Loucy (cell line): Measurements from ENCODE around the gene MTX3.

Source experiments
- H2AFZ ChIP-seq: fragments of 200-600 bp; sonication (generic); 2 replicates; pipeline ENCODE4 v1.6.0; 2016; ENCODE audit warnings: antibody characterized with exemption, mild to moderate bottlenecking, low read length, moderate library complexity
- H3F3A ChIP-seq: fragments of 200-600 bp; 2 replicates; pipeline ENCODE4 v1.6.0; 2016; ENCODE audit warnings: antibody characterized with exemption, low read depth, mild to moderate bottlenecking
- H3K27me3 ChIP-seq: fragments of 200-600 bp; sonication (generic); 2 replicates; pipeline ENCODE4 v1.6.1; 2014; ENCODE audit warnings: low read length, mild to moderate bottlenecking; ENCODE audit not compliant: insufficient read depth, poor library complexity, severe bottlenecking
- H3K36me3 ChIP-seq: fragments of 200-600 bp; sonication (generic); 2 replicates; pipeline ENCODE4 v1.6.1; 2016; ENCODE audit warnings: low read length; ENCODE audit not compliant: insufficient read depth
- H3K4me1 ChIP-seq: fragments of 200-600 bp; sonication (generic); 2 replicates; pipeline ENCODE4 v1.5.1; 2014; ENCODE audit warnings: low read length, mild to moderate bottlenecking; ENCODE audit not compliant: insufficient read depth, poor library complexity, severe bottlenecking
- H3K4me2 ChIP-seq: fragments of 200-600 bp; sonication (generic); 2 replicates; pipeline ENCODE4 v1.6.0; 2014; ENCODE audit warnings: antibody characterized with exemption, low read length, low read depth, mild to moderate bottlenecking; ENCODE audit not compliant: poor library complexity, severe bottlenecking
- H3K4me3 ChIP-seq: fragments of 200-600 bp; sonication (generic); 2 replicates; pipeline ENCODE4 v1.5.1; 2014; ENCODE audit warnings: low read length, mild to moderate bottlenecking, mixed read lengths; ENCODE audit not compliant: poor library complexity, severe bottlenecking
- H3K79me2 ChIP-seq: fragments of 200-600 bp; sonication (generic); 2 replicates; pipeline ENCODE4 v1.6.1; 2014; ENCODE audit warnings: low read length; ENCODE audit not compliant: insufficient read depth
- H3K9ac ChIP-seq: fragments of 200-600 bp; sonication (generic); 2 replicates; pipeline ENCODE4 v1.6.0; 2014; ENCODE audit warnings: mild to moderate bottlenecking, low read depth, low read length, moderate library complexity; ENCODE audit not compliant: poor library complexity, severe bottlenecking
- H3K9me2 ChIP-seq: fragments of 200-600 bp; sonication (generic); replicated peaks from 2 replicates; pipeline ENCODE4 v1.6.1; 2016; ENCODE audit warnings: low read depth, low read length, mixed read lengths
- H3K9me3 ChIP-seq: fragments of 200-600 bp; sonication (generic); 2 replicates; pipeline ENCODE4 v1.6.1; 2014; ENCODE audit warnings: mild to moderate bottlenecking, antibody characterized with exemption, low read length, low read depth; ENCODE audit not compliant: insufficient read depth
- H4K20me1 ChIP-seq: fragments of 200-600 bp; sonication (generic); 2 replicates; pipeline ENCODE4 v1.6.0; 2014; ENCODE audit warnings: antibody characterized with exemption, low read length, mild to moderate bottlenecking; ENCODE audit not compliant: insufficient read depth, poor library complexity, severe bottlenecking
- EZH2phosphoT487 ChIP-seq: fragments of 200-600 bp; IDR thresholded peaks from 2 replicates; pipeline ENCODE4 v1.6.1; 2018; ENCODE audit warnings: antibody characterized with exemption, mild to moderate bottlenecking, moderate library complexity, borderline replicate concordance
- TF ChIP-seq, protein P1 (sequence below): fragments of 200-600 bp; sonication (generic); conservative IDR thresholded peaks from 2 replicates; pipeline ENCODE4 v1.5.1; 2014; ENCODE audit warnings: mild to moderate bottlenecking, antibody characterized with exemption, low read length

Gene MTX3

DNA sequence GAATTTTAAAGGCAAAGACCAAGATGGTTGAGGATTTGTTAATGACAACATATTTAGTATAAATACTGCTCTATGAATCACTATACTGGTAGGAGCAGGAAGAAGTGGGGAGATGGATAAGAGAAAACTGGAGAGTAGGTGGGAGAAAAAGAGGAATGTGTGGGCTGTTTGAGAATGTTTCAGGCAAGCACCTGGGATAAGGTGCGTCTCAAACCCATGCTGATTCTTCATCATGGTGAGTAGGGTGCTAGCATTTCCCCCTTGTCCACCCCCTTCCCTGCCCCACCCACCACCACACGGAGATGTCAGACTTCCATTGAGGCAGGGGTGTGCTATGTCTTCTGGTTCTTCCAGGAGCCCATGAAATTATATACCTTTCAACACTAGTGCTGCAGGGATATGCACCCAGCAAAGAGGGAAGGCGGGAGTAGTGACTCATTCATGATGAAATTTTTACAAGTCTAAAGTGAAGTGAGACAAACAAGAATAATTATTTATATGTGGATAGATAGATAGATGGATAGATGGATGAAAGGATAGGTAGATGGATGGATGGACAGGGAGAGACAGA, 54.3 kb downstream of the MTX3 start:
- no peak overlapping the region for H3K4me2 ChIP-seq
- no peaks in the 10 kb centered on the region for H4K20me1 ChIP-seq
- no peaks in the 10 kb centered on the region for H3K36me3 ChIP-seq
- H3K9me3 ChIP-seq, result no peaks in the 10 kb centered on the region
- H2AFZ ChIP-seq, result no peak overlapping the region
- peaks cover 17% of the 10 kb centered on the region for H3K4me1 ChIP-seq
- H3K9ac ChIP-seq, result no peak overlapping the region
- TF ChIP-seq, protein P1, sequence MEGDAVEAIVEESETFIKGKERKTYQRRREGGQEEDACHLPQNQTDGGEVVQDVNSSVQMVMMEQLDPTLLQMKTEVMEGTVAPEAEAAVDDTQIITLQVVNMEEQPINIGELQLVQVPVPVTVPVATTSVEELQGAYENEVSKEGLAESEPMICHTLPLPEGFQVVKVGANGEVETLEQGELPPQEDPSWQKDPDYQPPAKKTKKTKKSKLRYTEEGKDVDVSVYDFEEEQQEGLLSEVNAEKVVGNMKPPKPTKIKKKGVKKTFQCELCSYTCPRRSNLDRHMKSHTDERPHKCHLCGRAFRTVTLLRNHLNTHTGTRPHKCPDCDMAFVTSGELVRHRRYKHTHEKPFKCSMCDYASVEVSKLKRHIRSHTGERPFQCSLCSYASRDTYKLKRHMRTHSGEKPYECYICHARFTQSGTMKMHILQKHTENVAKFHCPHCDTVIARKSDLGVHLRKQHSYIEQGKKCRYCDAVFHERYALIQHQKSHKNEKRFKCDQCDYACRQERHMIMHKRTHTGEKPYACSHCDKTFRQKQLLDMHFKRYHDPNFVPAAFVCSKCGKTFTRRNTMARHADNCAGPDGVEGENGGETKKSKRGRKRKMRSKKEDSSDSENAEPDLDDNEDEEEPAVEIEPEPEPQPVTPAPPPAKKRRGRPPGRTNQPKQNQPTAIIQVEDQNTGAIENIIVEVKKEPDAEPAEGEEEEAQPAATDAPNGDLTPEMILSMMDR, result no peak
- TF ChIP-seq EZH2phosphoT487, result no peak
- H3K79me2 ChIP-seq, result no peaks in the 10 kb centered on the region
- no peaks in the 10 kb centered on the region for H3F3A ChIP-seq
- H3K9me2 ChIP-seq, result no peaks in the 10 kb centered on the region
- no peaks in the 10 kb centered on the region for H3K27me3 ChIP-seq
- H3K4me3 ChIP-seq, result no peak overlapping the region

- peaks cover 17% of the 10 kb centered on the region for H3K4me1 ChIP-seq
- no peaks in the 10 kb centered on the region for H4K20me1 ChIP-seq
- H3K36me3 ChIP-seq, result no peaks in the 10 kb centered on the region
- no peak for TF ChIP-seq EZH2phosphoT487
- TF ChIP-seq, protein P1, result no peak
- H3K27me3 ChIP-seq, result no peaks in the 10 kb centered on the region
- no peak overlapping the region for H2AFZ ChIP-seq
- H3K4me2 ChIP-seq, result no peak overlapping the region
- H3K9me2 ChIP-seq, result no peaks in the 10 kb centered on the region
- H3K79me2 ChIP-seq, result no peaks in the 10 kb centered on the region
- H3K4me3 ChIP-seq, result no peak overlapping the region
- no peak overlapping the region for H3K9ac ChIP-seq
- H3F3A ChIP-seq, result no peaks in the 10 kb centered on the region
- no peaks in the 10 kb centered on the region for H3K9me3 ChIP-seq
Observed at GRCh38 chr5:79936002-79936645, 54.9 kb downstream of the MTX3 start.

DNA sequence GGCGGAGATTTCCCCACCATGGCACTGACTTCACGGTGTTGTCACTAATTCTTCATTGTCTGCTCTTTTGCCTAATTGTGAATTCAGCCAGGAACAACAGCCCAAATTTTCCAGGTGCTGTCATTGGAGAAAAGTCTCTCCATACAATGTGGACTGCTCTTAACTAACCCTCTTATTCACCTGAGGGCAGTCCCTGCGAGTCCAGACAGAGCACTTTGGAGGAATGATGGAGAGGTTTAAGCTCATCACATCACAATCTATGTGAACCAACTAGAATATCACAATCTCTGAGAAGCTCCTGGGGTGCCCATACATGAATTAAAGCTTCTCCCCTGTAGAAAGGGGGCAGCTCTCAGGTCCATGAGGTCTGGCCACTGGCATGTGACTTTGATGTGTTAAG, 56.4 kb downstream of the MTX3 start:
- no peaks in the 10 kb centered on the region for H4K20me1 ChIP-seq
- H3K36me3 ChIP-seq, result no peaks in the 10 kb centered on the region
- peaks cover 13% of the 10 kb centered on the region for H3K4me1 ChIP-seq
- no peak overlapping the region for H3K4me3 ChIP-seq
- no peaks in the 10 kb centered on the region for H3K27me3 ChIP-seq
- TF ChIP-seq, protein P1, result no peak
- TF ChIP-seq EZH2phosphoT487, result no peak
- H3K9me2 ChIP-seq, result no peaks in the 10 kb centered on the region
- no peak overlapping the region for H3K9ac ChIP-seq
- no peaks in the 10 kb centered on the region for H3K9me3 ChIP-seq
- H2AFZ ChIP-seq, result no peak overlapping the region
- no peaks in the 10 kb centered on the region for H3F3A ChIP-seq
- no peaks in the 10 kb centered on the region for H3K79me2 ChIP-seq
- H3K4me2 ChIP-seq, result no peak overlapping the region
